ENCODE results near the gene CD2.
A peak's percentile ranks its signal among the peaks of the same experiment; 100 is the strongest.

The CD2 gene

GRCh38 chr1:116760996-116761665 is 6.9 kb downstream of the CD2 start:
- DNase-seq = no peak

- no peak for DNase-seq
These were observed 8.1 kb downstream of the CD2 start for GRCh38 chr1:116762281-116762680.

- DNase-seq = no peak
These were observed 8.5 kb downstream of the CD2 start for GRCh38 chr1:116762781-116763115.

GRCh38 chr1:116763116-116763786 is 9.0 kb downstream of the CD2 start:
- DNase-seq = peak; percentile 95

GRCh38 chr1:116763787-116764465 is 9.7 kb downstream of the CD2 start:
- DNase-seq = peak; percentile 78

- peak; percentile 95 for DNase-seq
These were observed 10.3 kb downstream of the CD2 start for GRCh38 chr1:116764466-116764898.

- peak; percentile 11 for DNase-seq
These were observed 11.0 kb downstream of the CD2 start for GRCh38 chr1:116764906-116765862.

GRCh38 chr1:116765962-116766361 is 11.7 kb downstream of the CD2 start:
- DNase-seq = peak; percentile 52

- peak; percentile 83 for DNase-seq
These were observed 12.6 kb downstream of the CD2 start for GRCh38 chr1:116766616-116767469.

GRCh38 chr1:116767782-116768382 is 13.7 kb downstream of the CD2 start:
- DNase-seq = peak; percentile 47

GRCh38 chr1:116768416-116769103 is 14.3 kb downstream of the CD2 start:
- DNase-seq = no peak

GRCh38 chr1:116769104-116769452 is 14.8 kb downstream of the CD2 start:
- DNase-seq = peak; percentile 93

GRCh38 chr1:116769561-116769977 is 15.3 kb downstream of the CD2 start:
- peak; percentile 94 for DNase-seq

- no peak for DNase-seq
These were observed 15.8 kb downstream of the CD2 start for GRCh38 chr1:116769994-116770393.

GRCh38 chr1:116770625-116771024 is 16.4 kb downstream of the CD2 start:
- DNase-seq = peak; percentile 59

GRCh38 chr1:116771997-116772647 is 17.9 kb downstream of the CD2 start:
- no peak for DNase-seq

GRCh38 chr1:116772648-116773045 is 18.4 kb downstream of the CD2 start:
- peak; percentile 82 for DNase-seq

- no peak for DNase-seq
These were observed 21.0 kb downstream of the CD2 start for GRCh38 chr1:116775116-116775752.
